Caco-2 (cell line): ENCODE results near the gene DCUN1D3. TPM values are rescaled to one million over a fixed set of nuclear protein-coding genes. Genes with fewer than 3 reads are reported as not detected.

Experiments
- BruUV-seq: library from RNA; stranded (reverse); fragments of 400-500 nt; replicated peaks from 2 replicates; lab custom pipeline; 2021; lab: Mats Ljungman, UMichigan
- CTCF ChIA-PET: fragments of 300-600 bp; sonication (Branson Sonifier 250); formaldehyde crosslinking; loops from one replicate; lab custom pipeline; 2022; ENCODE audit warnings: antibody characterized with exemption; lab: Charles Lee
- POLR2A ChIA-PET: fragments of 300-600 bp; sonication (Branson Sonifier 250); formaldehyde crosslinking; loops from one replicate; lab custom pipeline; 2022; ENCODE audit warnings: antibody characterized with exemption; lab: Charles Lee
- DNase-seq, 2 experiments: peaks; one replicate each; pipeline versions ENCODE4 v3.0.0 to v3.0.0-alpha.2; 2020 to 2022
- H3K27me3 ChIP-seq: replicated peaks from 2 replicates; pipeline ENCODE4 v1.6.0; 2011; ENCODE audit warnings: low read length; ENCODE audit not compliant: control insufficient read depth, insufficient read depth
- H3K36me3 ChIP-seq: 2 replicates; pipeline ENCODE4 v1.5.1; 2011; ENCODE audit warnings: low read length; ENCODE audit not compliant: control insufficient read depth, insufficient read depth
- H3K4me1 ChIP-seq: fragments of 250-450 bp; sonication (Bioruptor Pico); 2 replicates; pipeline ENCODE4 v1.5.1; 2020; ENCODE audit warnings: mild to moderate bottlenecking
- H3K4me3 ChIP-seq: 2 replicates; pipeline ENCODE4 v1.5.1; 2011; ENCODE audit warnings: low read depth, mild to moderate bottlenecking, control low read depth, low read length
- H3K9me3 ChIP-seq: fragments of 250-450 bp; sonication (Bioruptor Pico); 2 replicates; pipeline ENCODE4 v1.5.1; 2020; ENCODE audit warnings: mild to moderate bottlenecking, moderate library complexity
- H3K27ac Mint-ChIP-seq: one replicate; pipeline ENCODE4 v1.8.0; 2022; ENCODE audit warnings: mixed read lengths; ENCODE audit not compliant: unreplicated experiment
- H3K27me3 Mint-ChIP-seq: one replicate; pipeline ENCODE4 v1.8.0; 2022; ENCODE audit warnings: mixed read lengths; ENCODE audit not compliant: insufficient read depth, unreplicated experiment
- H3K36me3 Mint-ChIP-seq: one replicate; pipeline ENCODE4 v1.8.0; 2022; ENCODE audit warnings: mild to moderate bottlenecking, mixed read lengths; ENCODE audit not compliant: insufficient read depth, unreplicated experiment
- H3K4me1 Mint-ChIP-seq: one replicate; pipeline ENCODE4 v1.8.0; 2022; ENCODE audit warnings: low read depth, mixed read lengths; ENCODE audit not compliant: unreplicated experiment
- H3K4me3 Mint-ChIP-seq: one replicate; pipeline ENCODE4 v1.8.0; 2022; ENCODE audit warnings: mild to moderate bottlenecking, moderate library complexity, mixed read lengths; ENCODE audit not compliant: unreplicated experiment
- H3K9me3 Mint-ChIP-seq: one replicate; pipeline ENCODE4 v1.8.0; 2022; ENCODE audit warnings: mixed read lengths; ENCODE audit not compliant: unreplicated experiment
- intact Hi-C: fragments of 100-400 bp; cut with micrococcal nuclease; formaldehyde crosslinking; loops from one replicate; pipeline ENCODE4 v1.10.0; 2022; ENCODE audit not compliant: unreplicated experiment
- total RNA-seq: library from RNA; stranded (reverse); gene quantifications from 2 replicates; pipeline ENCODE4 v1.2.3, GENCODE V29; 2022
- TF ChIP-seq, protein P1 (sequence below), 2 experiments: fragments of 200-600 bp in 1 of 2; IDR thresholded peaks; 1 replicate in 1 of 2; 2 replicates in 1 of 2; pipeline versions ENCODE4 v1.5.1 to v1.8.0; 2011 to 2022; ENCODE audit warnings: antibody characterized with exemption in 1 of 2, control low read depth in 1 of 2, inconsistent platforms in 1 of 2, low read depth in 1 of 2, low read length in 1 of 2, mild to moderate bottlenecking in 1 of 2, moderate library complexity in 1 of 2; ENCODE audit not compliant: insufficient read depth in 1 of 2, severe bottlenecking in 1 of 2, unreplicated experiment in 1 of 2

DCUN1D3 gene
- total RNA-seq, 1 experiment from 2014 or later, result 19.2 TPM

- Mint-ChIP-seq H3K4me1 (no peaks in the 10 kb centered on the region), H3K27ac (no peak overlapping the region), H3K27me3 (no peaks in the 10 kb centered on the region), H3K36me3 (no peaks in the 10 kb centered on the region), H3K9me3 (no peaks in the 10 kb centered on the region), H3K4me3 (no peak overlapping the region)
- no peaks in the 10 kb centered on the region for H3K36me3 ChIP-seq
- peaks cover 41% of the 10 kb centered on the region for H3K4me1 ChIP-seq
- no peaks in the 10 kb centered on the region for H3K27me3 ChIP-seq
- no peak overlapping the region for H3K4me3 ChIP-seq
- no peak for DNase-seq
- BruUV-seq, result no TSS peak
- intact Hi-C loops, result loop anchor here (5.0 kb wide), 1 partner anchor 87 kb away; no protein-coding TSS in a partner anchor
- no peaks in the 10 kb centered on the region for H3K9me3 ChIP-seq
- CTCF ChIA-PET, result no interaction called here
- POLR2A ChIA-PET, result no interaction called here
- TF ChIP-seq, protein P1, sequence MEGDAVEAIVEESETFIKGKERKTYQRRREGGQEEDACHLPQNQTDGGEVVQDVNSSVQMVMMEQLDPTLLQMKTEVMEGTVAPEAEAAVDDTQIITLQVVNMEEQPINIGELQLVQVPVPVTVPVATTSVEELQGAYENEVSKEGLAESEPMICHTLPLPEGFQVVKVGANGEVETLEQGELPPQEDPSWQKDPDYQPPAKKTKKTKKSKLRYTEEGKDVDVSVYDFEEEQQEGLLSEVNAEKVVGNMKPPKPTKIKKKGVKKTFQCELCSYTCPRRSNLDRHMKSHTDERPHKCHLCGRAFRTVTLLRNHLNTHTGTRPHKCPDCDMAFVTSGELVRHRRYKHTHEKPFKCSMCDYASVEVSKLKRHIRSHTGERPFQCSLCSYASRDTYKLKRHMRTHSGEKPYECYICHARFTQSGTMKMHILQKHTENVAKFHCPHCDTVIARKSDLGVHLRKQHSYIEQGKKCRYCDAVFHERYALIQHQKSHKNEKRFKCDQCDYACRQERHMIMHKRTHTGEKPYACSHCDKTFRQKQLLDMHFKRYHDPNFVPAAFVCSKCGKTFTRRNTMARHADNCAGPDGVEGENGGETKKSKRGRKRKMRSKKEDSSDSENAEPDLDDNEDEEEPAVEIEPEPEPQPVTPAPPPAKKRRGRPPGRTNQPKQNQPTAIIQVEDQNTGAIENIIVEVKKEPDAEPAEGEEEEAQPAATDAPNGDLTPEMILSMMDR (IDR thresholded peaks at IDR 0.05; ENCODE audit: insufficient read depth in 1 of 2, low read depth in 1 of 2, low read length in 1 of 2, severe bottlenecking in 1 of 2, unreplicated experiment in 1 of 2), result no peak
Observed at GRCh38 chr16:20939611-20940010, 39.5 kb upstream of the DCUN1D3 start.

- Histone ChIP-seq H3K9me3 (no peaks in the 10 kb centered on the region), H3K4me1 (peaks cover 47% of the 10 kb centered on the region), H3K4me3 (no peak overlapping the region), H3K27me3 (no peaks in the 10 kb centered on the region), H3K36me3 (no peaks in the 10 kb centered on the region)
- Mint-ChIP-seq H3K9me3 (no peaks in the 10 kb centered on the region), H3K4me1 (no peaks in the 10 kb centered on the region), H3K4me3 (no peak overlapping the region), H3K27me3 (no peaks in the 10 kb centered on the region), H3K36me3 (no peaks in the 10 kb centered on the region), H3K27ac (peak overlapping the region; percentile 80)
- ChIA-PET CTCF (interaction anchor here (0.5 to 1.2 kb wide), 3 partner anchors 58 to 328 kb away, joined by 3 to 4 read pairs (median 3); no protein-coding TSS in a partner anchor), POLR2A (interaction anchor here (0.5 to 1.5 kb wide), 4 partner anchors 16 to 86 kb away, joined by 3 to 10 read pairs (median 6); partner anchors contain the start of genes DCUN1D3 and LYRM1)
- BruUV-seq, result no TSS peak
- no peak for DNase-seq
- intact Hi-C loops, result loop anchor here (1.0 to 5.0 kb wide), 3 partner anchors 14 to 86 kb away; partner anchors contain the start of genes DCUN1D3 and LYRM1
- TF ChIP-seq, protein P1 (IDR thresholded peaks at IDR 0.05; ENCODE audit: insufficient read depth in 1 of 2, low read depth in 1 of 2, low read length in 1 of 2, severe bottlenecking in 1 of 2, unreplicated experiment in 1 of 2), result no peak
Observed at GRCh38 chr16:20938426-20938825, 38.3 kb upstream of the DCUN1D3 start.

DNA sequence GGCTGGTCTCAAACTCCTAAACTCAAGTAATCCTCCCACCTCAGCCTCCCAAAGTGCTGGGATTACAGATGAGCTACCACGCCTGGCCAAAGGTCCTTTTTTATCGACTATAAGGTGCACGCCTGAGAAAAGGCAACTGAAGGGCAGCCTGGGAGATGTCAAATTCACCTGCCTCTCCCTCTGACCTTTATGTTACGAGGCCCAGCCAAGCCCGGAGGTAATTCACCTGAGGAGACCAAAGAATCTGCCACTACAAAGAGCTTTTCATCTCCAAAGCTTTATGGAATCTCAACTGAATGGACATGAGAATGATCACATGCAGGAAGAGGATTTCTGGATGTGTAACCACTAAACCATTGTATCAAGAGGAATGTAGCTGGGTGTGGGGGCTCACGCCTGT lies 37.6 kb upstream of the DCUN1D3 start:
- peak; percentile 78 to 89 for DNase-seq
- TF ChIP-seq, protein P1 (IDR thresholded peaks at IDR 0.05; ENCODE audit: insufficient read depth in 1 of 2, low read depth in 1 of 2, low read length in 1 of 2, severe bottlenecking in 1 of 2, unreplicated experiment in 1 of 2), result no peak
- Mint-ChIP-seq H3K4me1 (no peaks in the 10 kb centered on the region), H3K9me3 (no peaks in the 10 kb centered on the region), H3K27me3 (no peaks in the 10 kb centered on the region), H3K36me3 (no peaks in the 10 kb centered on the region), H3K27ac (peak overlapping the region; percentile 80), H3K4me3 (no peak overlapping the region)
- H3K36me3 ChIP-seq, result no peaks in the 10 kb centered on the region
- intact Hi-C loops, result loop anchor here (1.0 to 5.0 kb wide), 4 partner anchors 15 to 85 kb away; partner anchors contain the start of genes DCUN1D3 and LYRM1
- no TSS peak for BruUV-seq
- no peak overlapping the region for H3K4me3 ChIP-seq
- CTCF ChIA-PET, result interaction anchor here (0.5 to 1.2 kb wide), 3 partner anchors 57 to 146 kb away, joined by 3 to 4 read pairs (median 3); no protein-coding TSS in a partner anchor
- H3K9me3 ChIP-seq, result no peaks in the 10 kb centered on the region
- no peaks in the 10 kb centered on the region for H3K27me3 ChIP-seq
- peaks cover 47% of the 10 kb centered on the region for H3K4me1 ChIP-seq
- POLR2A ChIA-PET, result interaction anchor here (0.5 to 1.5 kb wide), 4 partner anchors 17 to 86 kb away, joined by 3 to 10 read pairs (median 6); partner anchors contain the start of genes DCUN1D3 and LYRM1
